Measurements from ENCODE around the gene ARX.

DNA sequence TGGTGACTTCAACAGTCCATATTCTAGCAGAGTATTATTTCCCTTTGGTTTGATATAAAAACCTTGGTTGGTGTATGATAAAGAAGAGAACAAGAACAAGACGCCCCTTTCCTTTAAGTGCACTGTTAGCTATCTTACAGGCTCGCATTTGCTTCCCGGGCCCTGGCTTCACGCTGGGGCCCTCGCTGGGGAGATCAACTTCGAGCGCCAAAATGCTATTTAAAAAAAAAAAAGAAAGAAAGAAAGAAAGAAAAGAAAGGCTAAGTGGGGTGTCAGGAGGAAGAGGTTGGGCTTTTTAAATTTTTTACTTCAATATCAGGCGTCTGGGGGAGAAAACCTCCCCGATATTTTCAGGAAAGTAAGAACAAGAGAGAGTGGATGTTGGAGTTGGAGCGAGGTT is 11.7 kb downstream of the ARX start:
- no peak for TF ChIP-seq DACH1 (IDR thresholded peaks at IDR 0.05; ENCODE audit: partially characterized antibody)
- TF ChIP-seq DPF2 (IDR thresholded peaks at IDR 0.05) = no peak
- no peak for TF ChIP-seq ZNF232 (CRISPR knock-in tag; IDR thresholded peaks at IDR 0.05)
- TF ChIP-seq STAT6 (CRISPR knock-in tag; IDR thresholded peaks at IDR 0.05) = no peak
- TF ChIP-seq NR2F6 (CRISPR knock-in tag; IDR thresholded peaks at IDR 0.05) = no peak
- no peak for TF ChIP-seq SMAD1 (IDR thresholded peaks at IDR 0.05; ENCODE audit: low read depth, low read length, partially characterized antibody)
- no peak for TF ChIP-seq ZNF133 (CRISPR knock-in tag; IDR thresholded peaks at IDR 0.05)
- TF ChIP-seq, protein P1, sequence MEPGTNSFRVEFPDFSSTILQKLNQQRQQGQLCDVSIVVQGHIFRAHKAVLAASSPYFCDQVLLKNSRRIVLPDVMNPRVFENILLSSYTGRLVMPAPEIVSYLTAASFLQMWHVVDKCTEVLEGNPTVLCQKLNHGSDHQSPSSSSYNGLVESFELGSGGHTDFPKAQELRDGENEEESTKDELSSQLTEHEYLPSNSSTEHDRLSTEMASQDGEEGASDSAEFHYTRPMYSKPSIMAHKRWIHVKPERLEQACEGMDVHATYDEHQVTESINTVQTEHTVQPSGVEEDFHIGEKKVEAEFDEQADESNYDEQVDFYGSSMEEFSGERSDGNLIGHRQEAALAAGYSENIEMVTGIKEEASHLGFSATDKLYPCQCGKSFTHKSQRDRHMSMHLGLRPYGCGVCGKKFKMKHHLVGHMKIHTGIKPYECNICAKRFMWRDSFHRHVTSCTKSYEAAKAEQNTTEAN (CRISPR knock-in tag; IDR thresholded peaks at IDR 0.05) = no peak
- TF ChIP-seq MNT (conservative IDR thresholded peaks at IDR 0.05) = no peak
- no peak for TF ChIP-seq YY1 (IDR thresholded peaks at IDR 0.05; ENCODE audit: borderline replicate concordance in 1 of 3, control insufficient read depth in 1 of 3, extremely low read depth in 1 of 3, insufficient read depth in 3 of 3, insufficient read length in 1 of 3, insufficient replicate concordance in 2 of 3, low read depth in 1 of 3, low read length in 2 of 3)
- no peak for TF ChIP-seq KLF13 (tag; IDR thresholded peaks at IDR 0.05; ENCODE audit: borderline replicate concordance, low read depth)
